Measurements from ENCODE around the gene VWA5B1. TPM values are rescaled to one million over a fixed set of nuclear protein-coding genes. Genes with fewer than 3 reads are reported as not detected.

VWA5B1 gene
- total and polyA plus RNA-seq, 8 donors, result not detected

- TF ChIP-seq POLR2A (IDR thresholded peaks at IDR 0.05), result no peak
- no peak for TF ChIP-seq POLR2AphosphoS5 (IDR thresholded peaks at IDR 0.05)
- TF ChIP-seq, protein P1, sequence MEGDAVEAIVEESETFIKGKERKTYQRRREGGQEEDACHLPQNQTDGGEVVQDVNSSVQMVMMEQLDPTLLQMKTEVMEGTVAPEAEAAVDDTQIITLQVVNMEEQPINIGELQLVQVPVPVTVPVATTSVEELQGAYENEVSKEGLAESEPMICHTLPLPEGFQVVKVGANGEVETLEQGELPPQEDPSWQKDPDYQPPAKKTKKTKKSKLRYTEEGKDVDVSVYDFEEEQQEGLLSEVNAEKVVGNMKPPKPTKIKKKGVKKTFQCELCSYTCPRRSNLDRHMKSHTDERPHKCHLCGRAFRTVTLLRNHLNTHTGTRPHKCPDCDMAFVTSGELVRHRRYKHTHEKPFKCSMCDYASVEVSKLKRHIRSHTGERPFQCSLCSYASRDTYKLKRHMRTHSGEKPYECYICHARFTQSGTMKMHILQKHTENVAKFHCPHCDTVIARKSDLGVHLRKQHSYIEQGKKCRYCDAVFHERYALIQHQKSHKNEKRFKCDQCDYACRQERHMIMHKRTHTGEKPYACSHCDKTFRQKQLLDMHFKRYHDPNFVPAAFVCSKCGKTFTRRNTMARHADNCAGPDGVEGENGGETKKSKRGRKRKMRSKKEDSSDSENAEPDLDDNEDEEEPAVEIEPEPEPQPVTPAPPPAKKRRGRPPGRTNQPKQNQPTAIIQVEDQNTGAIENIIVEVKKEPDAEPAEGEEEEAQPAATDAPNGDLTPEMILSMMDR (IDR thresholded peaks at IDR 0.05), result no peak
- no peak for TF ChIP-seq EP300 (IDR thresholded peaks at IDR 0.05)
- H3K4me3 ChIP-seq, result no peak overlapping the region
- peaks cover 0 to 86% (median 28%) of the 10 kb centered on the region in 3 donors for H3K27me3 ChIP-seq
- no peak overlapping the region for H3K27ac ChIP-seq
- 16 to 26% (median 22%) methylated on average over 4 to 5 of the region's 5 CpGs for WGBS, 5 donors
- H3K36me3 ChIP-seq, result no peaks in the 10 kb centered on the region
- no peaks in the 10 kb centered on the region for H3K4me1 ChIP-seq
- intact Hi-C loops (cut with DNase I; ENCODE audit: low total_unique reads), result no loop called here
- DNase-seq, result no peak
- peaks cover 0 to 21% (median 13%) of the 10 kb centered on the region in 4 donors for H3K9me3 ChIP-seq
Observed at GRCh38 chr1:20399606-20400180, 109.0 kb downstream of the VWA5B1 start.

DNA sequence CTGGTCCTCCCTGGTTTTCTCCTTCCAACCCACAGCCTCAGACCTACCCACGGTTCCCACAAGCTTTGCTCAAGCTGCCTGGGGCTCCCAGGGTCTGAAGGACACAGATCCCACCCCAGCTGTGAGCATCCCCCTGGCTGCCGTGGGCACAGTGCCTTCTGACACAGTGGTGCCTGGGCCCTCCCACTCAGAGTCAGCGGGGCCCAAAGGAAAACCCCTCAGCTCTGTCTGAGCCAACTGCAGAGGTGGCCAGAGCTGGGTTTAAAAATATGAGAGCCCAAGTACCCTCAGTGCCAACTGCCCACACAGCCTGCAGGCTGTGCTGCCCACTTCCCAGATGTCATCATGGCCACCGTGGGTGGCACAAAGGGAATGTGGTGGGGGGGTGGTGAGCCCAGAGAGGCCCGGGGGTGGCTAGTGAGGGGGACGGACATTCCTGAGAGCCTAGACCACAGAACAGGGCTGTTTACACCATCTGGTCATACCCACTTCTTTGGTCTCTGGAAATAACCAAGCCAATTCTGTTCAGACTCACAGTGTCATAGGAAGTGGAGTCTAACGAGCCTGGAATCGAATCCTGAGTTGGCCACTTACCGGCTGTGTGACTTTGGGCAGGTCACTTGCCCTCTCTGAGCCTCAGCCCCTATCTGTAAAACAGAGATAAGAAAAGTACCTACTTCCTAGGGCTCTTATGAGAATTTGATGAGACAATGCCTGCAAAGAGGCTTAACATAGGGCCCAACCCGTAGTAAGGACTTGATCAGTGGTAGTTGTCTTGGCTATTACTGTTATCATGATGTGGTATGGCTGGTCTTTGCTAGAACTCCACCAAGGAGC is 109.9 kb downstream of the VWA5B1 start:
- peaks cover 0 to 93% (median 35%) of the 10 kb centered on the region in 3 donors for H3K27me3 ChIP-seq
- no peaks in the 10 kb centered on the region for H3K4me1 ChIP-seq
- intact Hi-C loops (cut with DNase I; ENCODE audit: low total_unique reads), result no loop called here
- H3K4me3 ChIP-seq, result no peak overlapping the region
- DNase-seq, result no peak
- no peaks in the 10 kb centered on the region for H3K36me3 ChIP-seq
- WGBS, 5 donors, result 37 to 46% (median 42%) methylated on average over 10 of the region's 10 CpGs
- peaks cover 0 to 12% (median 5%) of the 10 kb centered on the region in 4 donors for H3K9me3 ChIP-seq
- TF ChIP-seq POLR2AphosphoS5 (IDR thresholded peaks at IDR 0.05), result no peak
- no peak for TF ChIP-seq EP300 (IDR thresholded peaks at IDR 0.05)
- TF ChIP-seq, protein P1 (IDR thresholded peaks at IDR 0.05), result no peak
- TF ChIP-seq POLR2A (IDR thresholded peaks at IDR 0.05), result no peak
- H3K27ac ChIP-seq, result no peak overlapping the region

DNA sequence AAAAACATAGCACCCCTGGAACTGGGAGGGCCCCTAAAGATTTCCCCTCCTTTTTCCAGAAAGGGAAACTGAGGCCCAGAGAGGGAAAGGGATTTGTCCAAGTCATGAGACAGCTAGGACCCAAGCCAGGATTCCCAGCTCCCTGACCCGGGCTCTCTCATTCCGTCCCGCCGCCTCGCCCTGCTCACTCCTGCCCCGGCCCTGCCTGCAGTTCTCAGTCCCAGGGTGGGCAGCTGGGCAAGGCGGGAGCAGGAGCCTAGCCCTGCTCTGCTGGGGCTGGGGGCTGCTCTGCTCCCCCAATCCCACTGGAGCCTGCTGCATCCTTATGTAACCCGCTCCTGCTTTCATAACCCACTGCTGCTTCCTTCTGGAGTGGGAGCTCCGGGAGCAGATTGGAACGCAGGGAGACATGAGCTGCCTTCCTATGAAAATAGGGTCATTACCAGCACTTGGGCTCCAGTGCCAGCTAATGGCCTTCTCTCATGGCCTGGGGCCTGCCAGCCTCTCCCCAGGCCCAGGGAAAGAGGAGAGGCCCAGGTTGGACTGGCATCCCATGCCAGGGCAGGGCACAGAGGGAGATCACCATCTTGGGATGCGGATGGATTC is 110.8 kb downstream of the VWA5B1 start:
- no peaks in the 10 kb centered on the region for H3K36me3 ChIP-seq
- intact Hi-C loops (cut with DNase I; ENCODE audit: low total_unique reads), result no loop called here
- WGBS, 5 donors, result 69 to 84% (median 78%) methylated on average over 8 to 11 of the region's 11 CpGs
- peaks cover 0 to 93% (median 41%) of the 10 kb centered on the region in 3 donors for H3K27me3 ChIP-seq
- peaks cover 0 to 3% (median 0%) of the 10 kb centered on the region in 4 donors for H3K9me3 ChIP-seq
- DNase-seq, result no peak
- H3K4me3 ChIP-seq, result no peak overlapping the region
- no peaks in the 10 kb centered on the region for H3K4me1 ChIP-seq
- TF ChIP-seq, protein P1 (IDR thresholded peaks at IDR 0.05), result no peak
- no peak for TF ChIP-seq POLR2AphosphoS5 (IDR thresholded peaks at IDR 0.05)
- TF ChIP-seq EP300 (IDR thresholded peaks at IDR 0.05), result no peak
- TF ChIP-seq POLR2A (IDR thresholded peaks at IDR 0.05), result no peak
- H3K27ac ChIP-seq, result no peak overlapping the region

GRCh38 chr1:20402585-20403422 is 112.1 kb downstream of the VWA5B1 start:
- Histone ChIP-seq H3K9me3 (no peaks in the 10 kb centered on the region), H3K4me1 (no peaks in the 10 kb centered on the region), H3K4me3 (no peak overlapping the region), H3K27me3 (peaks cover 0 to 85% (median 41%) of the 10 kb centered on the region in 3 donors), H3K27ac (no peak overlapping the region), H3K36me3 (no peaks in the 10 kb centered on the region)
- TF ChIP-seq POLR2A (IDR thresholded peaks at IDR 0.05) (no peak), POLR2AphosphoS5 (IDR thresholded peaks at IDR 0.05) (no peak), EP300 (IDR thresholded peaks at IDR 0.05) (no peak)
- TF ChIP-seq, protein P1 (IDR thresholded peaks at IDR 0.05), result no peak
- DNase-seq, result peak in 1 of 2 donors; percentile 11
- intact Hi-C loops (cut with DNase I; ENCODE audit: low total_unique reads), result no loop called here
- 29 to 44% (median 41%) methylated on average over 13 of the region's 13 CpGs for WGBS, 5 donors

Data from stomach (tissue), 9 donors.